GM12874 (cell line): ENCODE results near the gene C11orf21.

Experiments
- CTCF ChIP-seq: IDR thresholded peaks from 2 replicates; pipeline ENCODE4 v1.5.1; 2011; ENCODE audit warnings: low read depth, mild to moderate bottlenecking, control low read depth, low read length, moderate library complexity; ENCODE audit not compliant: insufficient read depth

The C11orf21 gene

GRCh38 chr11:2327032-2327431 lies 25.3 kb upstream of the C11orf21 start:
- TF ChIP-seq CTCF: no peak

- no peak for TF ChIP-seq CTCF
Observed at GRCh38 chr11:2325719-2326118, 24.0 kb upstream of the C11orf21 start.

- no peak for TF ChIP-seq CTCF
Observed at GRCh38 chr11:2325123-2325522, 23.4 kb upstream of the C11orf21 start.

GRCh38 chr11:2321311-2321683 lies 19.6 kb upstream of the C11orf21 start:
- TF ChIP-seq CTCF: no peak

DNA sequence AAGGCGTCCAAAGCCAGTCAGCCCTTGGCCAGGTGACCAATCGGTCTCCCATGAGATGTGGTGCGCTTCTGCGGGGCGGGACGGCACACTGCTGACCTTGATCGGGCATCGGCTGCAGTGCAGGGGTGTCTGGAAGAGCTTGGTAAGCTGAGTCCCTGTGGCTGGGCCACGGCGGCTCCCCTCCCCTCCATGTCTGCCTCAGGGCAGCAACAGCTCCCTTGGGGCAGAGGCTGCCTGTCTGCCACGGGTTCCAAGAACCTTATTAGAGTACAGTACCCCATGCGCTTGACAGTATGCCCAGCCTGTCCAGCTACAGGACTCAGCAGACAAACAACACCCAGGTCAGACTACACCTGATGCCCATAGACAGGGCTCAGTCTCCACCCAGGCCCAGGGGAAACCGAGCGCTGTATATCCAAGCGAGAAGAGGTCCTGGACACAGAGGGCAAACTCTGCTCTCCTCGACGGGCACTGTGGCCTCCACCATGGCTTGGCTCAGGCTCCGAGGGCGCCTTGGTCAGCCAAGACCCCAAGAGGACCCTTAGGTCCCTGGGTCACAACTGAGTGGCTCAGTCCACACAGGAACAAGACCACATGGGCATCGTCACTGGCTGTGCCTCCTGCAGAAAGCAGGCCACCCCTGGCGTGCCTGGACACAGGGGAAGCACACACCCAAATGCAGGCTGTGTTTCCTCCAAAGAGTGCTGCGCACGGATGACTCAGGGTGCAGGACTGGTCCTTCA lies 19.0 kb upstream of the C11orf21 start:
- TF ChIP-seq CTCF: no peak

DNA sequence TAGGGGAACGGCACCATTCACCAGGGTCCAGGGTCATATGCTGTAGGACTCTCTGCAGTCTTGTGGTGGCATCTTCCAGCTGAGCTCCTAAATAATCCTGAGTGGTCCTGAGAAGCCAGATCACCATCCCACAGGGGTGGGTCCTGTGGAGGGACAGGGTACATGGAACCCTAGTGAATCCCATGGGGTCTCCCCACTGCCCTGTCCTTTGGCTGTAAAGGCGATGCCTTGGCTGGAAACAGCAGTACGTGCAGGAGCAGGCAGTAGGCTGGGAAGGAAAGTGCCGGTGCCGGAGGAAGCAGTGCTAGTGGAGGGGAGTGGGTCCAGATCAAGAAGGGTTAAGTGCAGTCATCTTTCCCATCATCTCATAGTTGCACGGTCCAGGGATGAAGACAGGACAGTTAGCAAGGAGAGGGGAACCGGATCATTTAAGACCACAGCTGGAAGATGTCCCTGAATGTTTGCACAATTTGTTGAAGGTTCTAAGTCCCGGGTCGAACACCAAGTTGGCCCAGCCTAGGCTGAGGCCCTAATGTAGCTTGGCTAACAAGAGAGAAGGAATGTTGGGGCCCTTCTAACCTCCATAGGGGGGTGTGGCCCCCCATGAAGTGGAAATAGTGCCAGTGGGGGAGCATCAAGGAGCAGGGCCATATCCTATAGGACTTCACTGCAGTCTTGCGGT lies 18.2 kb upstream of the C11orf21 start:
- no peak for TF ChIP-seq CTCF

GRCh38 chr11:2318707-2319106 lies 17.0 kb upstream of the C11orf21 start:
- no peak for TF ChIP-seq CTCF
